Mucosa of descending colon (tissue), 3 donors: ENCODE results near the gene ALOX15B. TPM values are rescaled to one million over a fixed set of nuclear protein-coding genes. Genes with fewer than 3 reads are reported as not detected.

Experiments used
- ATAC-seq: fragments of 200-7000 bp; cut with Tn5 transposase; one replicate; pipeline ENCODE4 v1.9.1; 2020; ENCODE audit warnings: mild to moderate bottlenecking, moderate library complexity
- DNase-seq, 3 donors: peaks; one replicate each; pipeline ENCODE4 v3.0.0-alpha.2; 2020
- H3K36me3 ChIP-seq: fragments of 200-600 bp; one replicate; pipeline ENCODE4 v1.8.0; 2021; ENCODE audit warnings: low read depth, mild to moderate bottlenecking
- H3K4me1 ChIP-seq: fragments of 200-600 bp; one replicate; pipeline ENCODE4 v1.8.0; 2021; ENCODE audit warnings: low read depth, mild to moderate bottlenecking
- H3K4me3 ChIP-seq: fragments of 200-600 bp; one replicate; pipeline ENCODE4 v1.8.0; 2021; ENCODE audit warnings: mild to moderate bottlenecking
- H3K9me3 ChIP-seq: fragments of 200-600 bp; one replicate; pipeline ENCODE4 v1.8.0; 2021; ENCODE audit warnings: mild to moderate bottlenecking
- intact Hi-C, 2 donors: fragments of 100-400 bp; cut with DNase I in 1 of 2; cut with micrococcal nuclease in 1 of 2; formaldehyde crosslinking; loops; one replicate each; pipeline versions ENCODE4 v1.11.0 to v1.11.1; 2022; cut with DNase I, micrococcal nuclease
- total RNA-seq, 3 donors: library from RNA; stranded (reverse); fragmentation: NEBNext Ultra II Directional in 2 of 3; extraction: Animal tissue kit (Norgen Biotek cat#: 25700) in 2 of 3; gene quantifications; one replicate each; pipeline versions ENCODE4 v1.2.1 to v1.2.4, GENCODE V29; 2021 to 2023
- TF ChIP-seq, protein P1 (sequence below): fragments of 200-600 bp; IDR thresholded peaks from one replicate; pipeline ENCODE4 v1.8.0; 2022; ENCODE audit warnings: antibody characterized with exemption, mild to moderate bottlenecking
- donor health status: DM: no; HTN: no; CAD: no; lungs with moderate emphysema.
- donor health status: DM: no; HTN: no; CAD: no.
- donor health status: DM: no; HTN: yes; CAD: no.

The ALOX15B gene
- total RNA-seq, 3 donors from 2014 or later: 0.66 to 1.3 (median 1.1) TPM

DNA sequence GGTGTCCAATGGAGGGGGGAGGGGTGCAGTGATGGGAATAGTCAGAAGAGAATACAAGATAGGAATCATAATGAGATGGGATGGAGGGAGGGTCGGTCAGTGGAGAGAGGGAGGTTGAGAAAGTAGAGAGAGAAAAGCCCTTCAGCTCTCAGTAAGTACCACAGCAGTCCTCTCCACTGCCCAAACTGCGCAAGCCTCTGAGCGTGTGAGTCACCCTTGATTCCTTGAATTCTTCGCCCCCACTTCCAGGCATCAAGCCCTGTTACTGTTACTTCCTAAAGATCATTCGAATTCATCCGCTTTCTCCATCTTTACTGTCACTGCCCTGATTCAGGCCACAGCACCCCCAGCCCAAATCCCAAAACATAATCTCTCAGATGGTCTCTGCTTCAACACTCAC lies 34.0 kb upstream of the ALOX15B start:
- peaks cover 7% of the 10 kb centered on the region for H3K4me1 ChIP-seq
- ATAC-seq (no peak), DNase-seq (no peak)
- no peaks in the 10 kb centered on the region for H3K36me3 ChIP-seq
- H3K4me3 ChIP-seq: no peak overlapping the region
- intact Hi-C loops: no loop called here
- TF ChIP-seq, protein P1, sequence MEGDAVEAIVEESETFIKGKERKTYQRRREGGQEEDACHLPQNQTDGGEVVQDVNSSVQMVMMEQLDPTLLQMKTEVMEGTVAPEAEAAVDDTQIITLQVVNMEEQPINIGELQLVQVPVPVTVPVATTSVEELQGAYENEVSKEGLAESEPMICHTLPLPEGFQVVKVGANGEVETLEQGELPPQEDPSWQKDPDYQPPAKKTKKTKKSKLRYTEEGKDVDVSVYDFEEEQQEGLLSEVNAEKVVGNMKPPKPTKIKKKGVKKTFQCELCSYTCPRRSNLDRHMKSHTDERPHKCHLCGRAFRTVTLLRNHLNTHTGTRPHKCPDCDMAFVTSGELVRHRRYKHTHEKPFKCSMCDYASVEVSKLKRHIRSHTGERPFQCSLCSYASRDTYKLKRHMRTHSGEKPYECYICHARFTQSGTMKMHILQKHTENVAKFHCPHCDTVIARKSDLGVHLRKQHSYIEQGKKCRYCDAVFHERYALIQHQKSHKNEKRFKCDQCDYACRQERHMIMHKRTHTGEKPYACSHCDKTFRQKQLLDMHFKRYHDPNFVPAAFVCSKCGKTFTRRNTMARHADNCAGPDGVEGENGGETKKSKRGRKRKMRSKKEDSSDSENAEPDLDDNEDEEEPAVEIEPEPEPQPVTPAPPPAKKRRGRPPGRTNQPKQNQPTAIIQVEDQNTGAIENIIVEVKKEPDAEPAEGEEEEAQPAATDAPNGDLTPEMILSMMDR: no peak
- H3K9me3 ChIP-seq: no peaks in the 10 kb centered on the region

DNA sequence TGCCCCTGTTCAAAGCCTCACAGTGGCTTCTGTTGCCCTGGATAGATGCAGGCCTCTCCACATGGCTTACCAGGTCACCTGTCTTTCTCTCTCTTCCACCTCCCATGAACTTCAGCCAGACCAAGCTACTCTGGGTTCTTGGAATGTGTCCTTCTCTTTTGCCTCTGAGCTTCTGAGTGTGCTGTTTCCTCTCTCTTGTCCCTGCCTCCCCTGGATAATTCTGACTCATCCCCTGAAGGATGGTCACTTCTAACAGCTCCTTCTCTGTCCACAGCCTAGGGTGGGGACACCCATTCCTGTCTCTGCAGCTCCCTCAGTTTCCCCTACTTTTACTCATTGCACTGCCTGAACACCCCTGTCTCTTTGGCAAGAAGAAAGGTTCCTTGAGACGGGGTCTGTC lies 33.5 kb upstream of the ALOX15B start:
- H3K4me1 ChIP-seq: peaks cover 7% of the 10 kb centered on the region
- ATAC-seq (no peak), DNase-seq (no peak)
- H3K36me3 ChIP-seq: no peaks in the 10 kb centered on the region
- H3K4me3 ChIP-seq: no peak overlapping the region
- TF ChIP-seq, protein P1: no peak
- no peaks in the 10 kb centered on the region for H3K9me3 ChIP-seq
- intact Hi-C loops: no loop called here

DNA sequence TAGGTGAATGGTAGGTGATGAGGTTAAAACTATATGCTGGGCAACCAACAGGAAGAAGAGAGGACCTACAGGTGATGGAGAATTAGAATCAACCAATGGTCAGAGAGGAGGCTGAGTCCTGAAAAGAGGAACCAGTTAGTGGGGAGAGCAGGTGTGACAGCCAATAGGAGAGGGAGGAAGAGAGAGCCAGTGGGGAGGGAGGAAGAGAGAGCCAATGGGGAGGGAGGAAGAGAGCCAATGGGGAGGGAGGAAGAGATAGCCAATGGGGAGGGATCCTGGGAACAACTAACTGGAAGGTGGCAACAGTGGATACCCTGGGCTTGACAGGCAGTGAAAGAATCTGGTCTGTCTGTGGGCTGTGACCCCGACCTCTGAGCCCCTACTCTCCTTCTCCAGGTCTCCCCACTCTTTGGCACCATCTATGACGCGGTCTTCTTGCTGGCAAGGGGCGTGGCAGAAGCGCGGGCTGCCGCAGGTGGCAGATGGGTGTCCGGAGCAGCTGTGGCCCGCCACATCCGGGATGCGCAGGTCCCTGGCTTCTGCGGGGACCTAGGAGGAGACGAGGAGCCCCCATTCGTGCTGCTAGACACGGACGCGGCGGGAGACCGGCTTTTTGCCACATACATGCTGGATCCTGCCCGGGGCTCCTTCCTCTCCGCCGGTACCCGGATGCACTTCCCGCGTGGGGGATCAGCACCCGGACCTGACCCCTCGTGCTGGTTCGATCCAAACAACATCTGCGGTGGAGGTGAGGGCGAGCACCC lies 32.7 kb upstream of the ALOX15B start:
- intact Hi-C loops: no loop called here
- Histone ChIP-seq H3K36me3 (no peaks in the 10 kb centered on the region), H3K9me3 (no peaks in the 10 kb centered on the region), H3K4me3 (no peak overlapping the region), H3K4me1 (peaks cover 7% of the 10 kb centered on the region)
- DNase-seq (no peak), ATAC-seq (no peak)
- TF ChIP-seq, protein P1: no peak

DNA sequence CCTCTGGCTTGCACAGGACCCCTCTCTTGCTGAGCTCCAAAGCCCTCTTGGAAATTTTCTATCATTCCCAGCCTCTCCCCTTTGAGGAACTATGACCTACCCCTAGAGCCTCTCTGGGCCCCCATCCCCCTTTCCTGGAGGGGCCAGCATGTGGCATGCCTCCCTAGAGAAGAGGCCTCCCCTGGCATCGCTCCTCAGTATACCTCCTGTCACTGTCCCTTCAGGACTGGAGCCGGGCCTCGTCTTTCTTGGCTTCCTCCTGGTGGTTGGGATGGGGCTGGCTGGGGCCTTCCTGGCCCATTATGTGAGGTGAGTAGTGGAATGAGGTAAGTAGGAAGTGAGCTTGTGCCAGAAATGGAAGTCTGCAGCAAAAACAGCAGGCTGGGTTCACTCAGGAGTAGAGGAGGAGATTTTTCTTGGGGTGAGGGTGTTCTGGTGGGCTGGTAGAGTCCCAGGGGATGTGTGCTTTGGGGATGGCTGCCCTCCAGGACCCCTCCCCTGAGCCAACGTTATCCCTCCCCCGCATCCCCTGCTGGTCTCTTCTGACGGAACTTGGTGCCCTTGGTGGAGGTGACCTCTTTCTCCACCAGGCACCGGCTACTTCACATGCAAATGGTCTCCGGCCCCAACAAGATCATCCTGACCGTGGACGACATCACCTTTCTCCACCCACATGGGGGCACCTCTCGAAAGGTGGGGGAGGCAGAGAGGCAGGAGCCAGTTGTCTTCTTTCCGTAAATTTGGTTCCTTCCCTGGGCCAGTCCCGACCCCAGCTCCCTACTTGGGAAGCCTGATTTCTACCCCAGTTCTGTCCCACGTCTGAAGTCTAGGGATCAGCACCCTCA lies 31.8 kb upstream of the ALOX15B start:
- TF ChIP-seq, protein P1: no peak
- no peak overlapping the region for H3K4me3 ChIP-seq
- intact Hi-C loops: no loop called here
- DNase-seq (no peak), ATAC-seq (no peak)
- H3K36me3 ChIP-seq: no peaks in the 10 kb centered on the region
- H3K4me1 ChIP-seq: peaks cover 7% of the 10 kb centered on the region
- no peaks in the 10 kb centered on the region for H3K9me3 ChIP-seq

DNA sequence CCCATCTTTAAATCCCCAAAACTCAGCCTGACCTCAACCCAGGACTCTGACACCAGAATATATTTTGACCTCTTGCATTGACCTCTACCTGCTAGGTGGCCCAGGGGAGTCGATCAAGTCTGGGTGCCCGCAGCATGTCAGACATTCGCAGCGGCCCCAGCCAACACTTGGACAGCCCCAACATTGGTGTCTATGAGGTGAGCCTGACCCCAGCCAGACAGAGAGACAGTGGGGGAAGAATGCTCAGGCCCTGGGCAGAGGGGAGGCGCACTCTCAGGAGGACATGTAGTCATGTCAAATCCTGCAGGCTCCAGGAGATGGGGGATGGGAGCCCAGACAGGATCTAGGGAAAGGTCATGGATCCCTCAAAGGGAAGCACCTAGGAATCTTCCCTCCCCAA lies 31.0 kb upstream of the ALOX15B start:
- H3K4me3 ChIP-seq: no peak overlapping the region
- TF ChIP-seq, protein P1: no peak
- ATAC-seq (no peak), DNase-seq (no peak)
- no peaks in the 10 kb centered on the region for H3K4me1 ChIP-seq
- intact Hi-C loops: no loop called here
- H3K9me3 ChIP-seq: no peaks in the 10 kb centered on the region
- H3K36me3 ChIP-seq: no peaks in the 10 kb centered on the region
